Endothelial cell of umbilical vein (primary cell): ENCODE data around the gene ZNF786.

Experiments used
- CTCF ChIP-seq, 2 donors: IDR thresholded peaks; 1 replicate in 1 of 2; 2 replicates in 1 of 2; pipeline ENCODE4 v1.5.1; 2011; ENCODE audit warnings: low read length in 2 of 2, mild to moderate bottlenecking in 2 of 2, moderate library complexity in 2 of 2, control low read depth in 1 of 2, inconsistent platforms in 1 of 2, low read depth in 1 of 2; ENCODE audit not compliant: insufficient read depth in 1 of 2; ENCODE audit errors: extremely low read depth in 1 of 2
- EZH2 ChIP-seq: IDR thresholded peaks from 2 replicates; pipeline ENCODE4 v1.6.1; 2012; ENCODE audit warnings: borderline replicate concordance, low read depth, mild to moderate bottlenecking, moderate library complexity, low read length, inconsistent platforms; ENCODE audit not compliant: severe bottlenecking
- POLR2A ChIP-seq: IDR thresholded peaks from 2 replicates; pipeline ENCODE4 v1.6.1; 2012; ENCODE audit warnings: low read depth, mild to moderate bottlenecking, control low read depth, low read length
- POLR2AphosphoS5 ChIP-seq: IDR thresholded peaks from 2 replicates; pipeline ENCODE4 v1.6.1; 2012; ENCODE audit warnings: low read depth, mild to moderate bottlenecking, control low read depth, low read length, moderate library complexity; ENCODE audit not compliant: insufficient read depth

- TF ChIP-seq POLR2A: no peak
- no peak for TF ChIP-seq CTCF (IDR thresholded peaks at IDR 0.05; ENCODE audit: extremely low read depth in 1 of 2, insufficient read depth in 1 of 2, low read depth in 1 of 2, low read length in 2 of 2)
- TF ChIP-seq POLR2AphosphoS5: no peak
- no peak for TF ChIP-seq EZH2
Observed at GRCh38 chr7:149136118-149136517, 45.6 kb upstream of the ZNF786 start.
